HFFc6 (cell line): ENCODE measurements around the gene RPS19BP1. TPM values are rescaled to one million over a fixed set of nuclear protein-coding genes. Genes with fewer than 3 reads are reported as not detected.

ENCODE experiments used
- DNase-seq: peaks from one replicate; pipeline ENCODE4 v3.0.0-alpha.2; 2018
- H3K27ac Mint-ChIP-seq: 2 replicates; pipeline ENCODE4 v1.8.0; 2020; ENCODE audit warnings: mild to moderate bottlenecking, mixed read lengths
- H3K27me3 Mint-ChIP-seq: 2 replicates; pipeline ENCODE4 v1.8.0; 2021; ENCODE audit warnings: mild to moderate bottlenecking, moderate library complexity, mixed read lengths; ENCODE audit not compliant: insufficient read depth
- H3K36me3 Mint-ChIP-seq: 2 replicates; pipeline ENCODE4 v1.8.0; 2021; ENCODE audit warnings: low read depth, mixed read lengths
- H3K4me1 Mint-ChIP-seq: 2 replicates; pipeline ENCODE4 v1.8.0; 2020; ENCODE audit warnings: low read depth, mixed read lengths
- H3K4me3 Mint-ChIP-seq: 2 replicates; pipeline ENCODE4 v1.8.0; 2020; ENCODE audit warnings: mild to moderate bottlenecking, moderate library complexity, mixed read lengths
- H3K9me3 Mint-ChIP-seq: 2 replicates; pipeline ENCODE4 v1.8.0; 2020; ENCODE audit warnings: mild to moderate bottlenecking, mixed read lengths
- total RNA-seq, 6 experiments: library from RNA; stranded (reverse); fragmentation: NEBNext Ultra II Directional; extraction: Animal tissue kit (Norgen Biotek cat#: 25700); gene quantifications; 2 replicates in 1 of 6; 3 replicates in 5 of 6; pipeline ENCODE4 v1.2.3, GENCODE V29; 2021
- TF ChIP-seq, protein P1 (sequence below): fragments of 200-600 bp; sonication (generic); IDR thresholded peaks from 2 replicates; pipeline ENCODE4 v1.5.0; 2021; ENCODE audit warnings: antibody characterized with exemption, mild to moderate bottlenecking

The RPS19BP1 gene
- total RNA-seq, 6 experiments from 2014 or later = 60.5 to 85.5 (median 75.9) TPM

DNA sequence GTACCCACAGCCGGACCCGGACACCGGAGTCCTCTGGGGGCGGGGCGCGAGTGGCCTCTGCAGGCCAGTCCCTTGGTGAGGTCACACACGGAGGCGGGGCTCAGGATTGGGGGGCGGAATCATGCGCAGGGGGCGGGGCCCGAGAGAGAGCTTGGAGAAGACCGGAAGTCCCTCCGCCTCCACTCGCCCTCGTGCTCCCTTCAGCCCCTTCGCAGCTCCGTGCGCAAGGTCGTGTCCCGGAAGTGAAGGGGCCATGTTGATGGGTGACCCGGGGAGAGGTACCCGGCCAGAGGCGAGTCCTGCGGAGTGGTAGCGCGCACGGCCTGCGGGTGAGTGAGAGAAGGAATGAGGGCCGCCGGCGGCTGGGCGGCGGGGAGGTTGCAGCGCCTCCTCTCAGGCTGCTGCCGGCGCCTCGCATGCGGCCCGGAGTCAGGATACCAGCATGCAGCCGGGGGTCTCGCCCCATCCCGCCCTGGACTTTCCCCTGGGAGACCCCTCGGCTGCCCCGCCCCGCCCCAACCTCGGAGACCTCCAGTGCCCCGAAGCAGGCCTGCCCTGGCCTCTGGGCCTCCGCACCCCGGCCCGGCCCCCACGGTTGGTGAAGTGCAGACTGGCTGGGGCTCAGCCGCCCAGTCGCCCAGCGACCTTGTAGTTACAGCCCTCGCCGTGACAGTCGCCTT, 30.3 kb downstream of the RPS19BP1 start, which contains the start of gene MIEF1:
MIEF1 (plus strand) TSS at position 182 of the 680 bp plus-strand sequence. CDS start 9,005 bp downstream, outside the sequence.
- Mint-ChIP-seq H3K27ac (peak within 1 kb of the TSS; percentile 85), H3K4me1 (peaks cover 22% of the 10 kb centered on the region), H3K9me3 (no peaks in the 10 kb centered on the region), H3K36me3 (peaks cover 26% of the 10 kb centered on the region), H3K27me3 (peaks cover 3% of the 10 kb centered on the region), H3K4me3 (peak within 1 kb of the TSS; percentile 93)
- TF ChIP-seq, protein P1, sequence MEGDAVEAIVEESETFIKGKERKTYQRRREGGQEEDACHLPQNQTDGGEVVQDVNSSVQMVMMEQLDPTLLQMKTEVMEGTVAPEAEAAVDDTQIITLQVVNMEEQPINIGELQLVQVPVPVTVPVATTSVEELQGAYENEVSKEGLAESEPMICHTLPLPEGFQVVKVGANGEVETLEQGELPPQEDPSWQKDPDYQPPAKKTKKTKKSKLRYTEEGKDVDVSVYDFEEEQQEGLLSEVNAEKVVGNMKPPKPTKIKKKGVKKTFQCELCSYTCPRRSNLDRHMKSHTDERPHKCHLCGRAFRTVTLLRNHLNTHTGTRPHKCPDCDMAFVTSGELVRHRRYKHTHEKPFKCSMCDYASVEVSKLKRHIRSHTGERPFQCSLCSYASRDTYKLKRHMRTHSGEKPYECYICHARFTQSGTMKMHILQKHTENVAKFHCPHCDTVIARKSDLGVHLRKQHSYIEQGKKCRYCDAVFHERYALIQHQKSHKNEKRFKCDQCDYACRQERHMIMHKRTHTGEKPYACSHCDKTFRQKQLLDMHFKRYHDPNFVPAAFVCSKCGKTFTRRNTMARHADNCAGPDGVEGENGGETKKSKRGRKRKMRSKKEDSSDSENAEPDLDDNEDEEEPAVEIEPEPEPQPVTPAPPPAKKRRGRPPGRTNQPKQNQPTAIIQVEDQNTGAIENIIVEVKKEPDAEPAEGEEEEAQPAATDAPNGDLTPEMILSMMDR = peak; percentile 27; the same call in 1 of the 2 replicates
- DNase-seq = peak; percentile 89

DNA sequence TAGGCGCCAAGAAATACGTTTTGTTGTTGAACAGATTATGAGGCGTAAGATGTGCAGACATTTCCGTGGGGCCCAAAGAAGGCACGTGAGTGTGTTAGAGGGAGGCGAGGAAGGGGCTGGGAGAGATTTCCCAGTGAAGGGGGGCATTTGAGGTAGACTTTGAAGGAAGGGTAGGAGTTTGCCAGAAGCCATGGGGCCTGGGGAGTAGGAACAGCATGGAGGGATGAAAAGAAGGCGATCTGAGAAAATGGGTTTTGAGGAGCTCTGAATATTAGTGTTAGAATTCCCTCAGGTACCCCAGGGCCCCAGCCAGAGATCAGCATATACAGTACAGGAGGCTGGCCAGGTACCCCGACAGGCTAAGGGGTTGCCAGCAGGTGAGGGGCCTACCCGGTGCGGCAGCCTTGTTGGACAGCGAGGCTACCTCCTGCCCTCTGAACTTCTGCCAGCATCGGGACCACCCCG, 30.9 kb downstream of the RPS19BP1 start:
- Mint-ChIP-seq H3K27ac (peak overlapping the region; percentile 85), H3K9me3 (no peaks in the 10 kb centered on the region), H3K36me3 (peaks cover 26% of the 10 kb centered on the region), H3K4me3 (peak overlapping the region; percentile 93), H3K4me1 (peaks cover 22% of the 10 kb centered on the region), H3K27me3 (peaks cover 3% of the 10 kb centered on the region)
- TF ChIP-seq, protein P1 = no peak
- DNase-seq = no peak

DNA sequence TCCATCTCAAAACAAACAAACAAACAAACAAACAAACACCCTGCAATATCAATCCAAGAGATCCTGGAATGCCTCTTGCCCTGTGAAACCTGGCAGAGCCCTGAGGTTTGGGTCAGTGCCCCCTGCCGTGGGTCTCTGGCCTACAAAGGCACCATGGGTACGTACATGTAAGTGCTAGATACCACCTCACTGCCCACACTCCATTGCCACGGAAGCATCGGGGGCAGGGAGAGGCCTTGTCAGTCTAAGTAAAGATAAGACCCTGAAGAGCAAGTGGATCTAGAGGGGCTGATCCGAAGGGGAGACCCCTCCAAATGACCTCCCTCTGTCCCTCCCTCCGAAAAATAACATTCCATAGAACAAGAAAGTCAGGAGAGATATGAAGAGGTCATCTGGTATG, 32.4 kb downstream of the RPS19BP1 start:
- peaks cover 12% of the 10 kb centered on the region for H3K36me3 Mint-ChIP-seq
- H3K27ac Mint-ChIP-seq = no peak overlapping the region
- peaks cover 3% of the 10 kb centered on the region for H3K27me3 Mint-ChIP-seq
- no peaks in the 10 kb centered on the region for H3K9me3 Mint-ChIP-seq
- DNase-seq = no peak
- H3K4me3 Mint-ChIP-seq = no peak overlapping the region
- peaks cover 23% of the 10 kb centered on the region for H3K4me1 Mint-ChIP-seq
- TF ChIP-seq, protein P1 = no peak

DNA sequence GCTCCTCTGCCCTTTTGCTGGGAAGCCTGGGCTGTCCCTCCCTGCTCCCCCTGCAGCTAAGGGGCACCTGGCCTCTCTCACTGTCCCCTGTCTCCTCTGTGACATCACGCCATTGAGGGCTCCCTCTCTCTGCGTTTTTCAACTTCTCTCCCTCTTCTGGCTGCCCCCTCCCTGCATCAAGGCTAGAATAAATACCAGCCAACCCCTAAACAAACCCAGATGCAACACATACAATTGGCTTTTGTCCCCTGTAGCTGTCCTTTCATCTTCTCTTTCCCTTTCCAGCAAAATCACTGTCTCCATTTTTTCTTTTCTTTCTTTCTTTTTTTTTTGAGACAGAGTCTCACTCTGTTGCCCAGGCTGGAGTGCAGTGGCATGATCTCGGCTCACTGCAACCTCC, 33.7 kb downstream of the RPS19BP1 start:
- Mint-ChIP-seq H3K27ac (no peak overlapping the region), H3K27me3 (peaks cover 3% of the 10 kb centered on the region), H3K36me3 (peaks cover 12% of the 10 kb centered on the region), H3K4me1 (peaks cover 34% of the 10 kb centered on the region), H3K4me3 (no peak overlapping the region), H3K9me3 (no peaks in the 10 kb centered on the region)
- TF ChIP-seq, protein P1 = no peak
- DNase-seq = no peak

DNA sequence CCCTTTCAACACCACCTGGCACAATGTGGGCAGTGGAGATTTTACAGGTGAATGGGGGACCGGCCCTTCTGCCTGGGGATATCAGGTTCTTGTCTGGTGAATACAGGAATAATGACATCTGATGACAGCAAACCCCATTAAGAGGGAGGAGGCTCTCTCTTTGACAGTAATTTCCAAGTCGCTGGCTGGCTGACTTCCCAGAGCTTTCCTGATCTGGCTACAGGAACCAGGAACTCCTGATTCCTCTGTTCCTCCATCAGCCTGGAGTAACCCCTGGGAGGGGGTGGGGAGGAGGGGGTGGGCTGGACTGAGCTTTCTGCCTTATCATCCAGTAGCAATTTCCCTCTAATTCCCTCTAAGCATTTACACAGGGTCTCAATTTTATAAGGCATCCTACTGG, 34.2 kb downstream of the RPS19BP1 start:
- H3K27me3 Mint-ChIP-seq = peaks cover 3% of the 10 kb centered on the region
- DNase-seq = no peak
- H3K27ac Mint-ChIP-seq = no peak overlapping the region
- H3K4me1 Mint-ChIP-seq = peaks cover 34% of the 10 kb centered on the region
- no peaks in the 10 kb centered on the region for H3K9me3 Mint-ChIP-seq
- TF ChIP-seq, protein P1 = no peak
- H3K4me3 Mint-ChIP-seq = no peak overlapping the region
- peaks cover 7% of the 10 kb centered on the region for H3K36me3 Mint-ChIP-seq
